Neural cell (in vitro differentiated cells): Measurements from ENCODE around the gene LINC01488.

ENCODE experiments used
- CTCF ChIP-seq: fragments of 450-650 bp; IDR thresholded peaks from 2 replicates; pipeline ENCODE4 v1.5.1; 2014; ENCODE audit warnings: antibody characterized with exemption, mild to moderate bottlenecking, moderate library complexity; ENCODE audit not compliant: poor library complexity, severe bottlenecking
- EP300 ChIP-seq: fragments of 450-650 bp; conservative IDR thresholded peaks from 2 replicates; pipeline ENCODE4 v1.6.1; 2014; ENCODE audit warnings: antibody characterized with exemption, mild to moderate bottlenecking, moderate library complexity; ENCODE audit not compliant: poor library complexity, severe bottlenecking
- POLR2AphosphoS5 ChIP-seq: IDR thresholded peaks from 2 replicates; pipeline ENCODE4 v1.6.1; 2012

- TF ChIP-seq CTCF (no peak), EP300 (no peak), POLR2AphosphoS5 (no peak)
Observed at GRCh38 chr11:69482322-69482721, 859 bp downstream of the LINC01488 start.
